IMR-90 (cell line): ENCODE data around the gene CACNA2D4. TPM values are rescaled to one million over a fixed set of nuclear protein-coding genes. Genes with fewer than 3 reads are reported as not detected.
A peak's percentile ranks its signal among the peaks of the same experiment; 100 is the strongest.

Source experiments
- ATAC-seq: fragments of 200-7000 bp; cut with Tn5 transposase; 2 replicates; pipeline ENCODE4 v1.9.1; 2020; ENCODE audit warnings: low read depth, mild to moderate bottlenecking, moderate library complexity
- BruUV-seq: library from RNA; stranded (reverse); fragments of 400-500 nt; replicated peaks from 2 replicates; lab custom pipeline; 2021; lab: Mats Ljungman, UMichigan
- CTCF ChIA-PET: fragments of 300-600 bp; formaldehyde crosslinking; extraction: SDS; loops from one replicate; lab custom pipeline; 2021; ENCODE audit warnings: antibody characterized with exemption; lab: Yijun Ruan, JAX
- POLR2A ChIA-PET: fragments of 300-600 bp; sonication (Branson Sonifier 250); formaldehyde crosslinking; loops from one replicate; lab custom pipeline; 2022; ENCODE audit warnings: antibody characterized with exemption; ENCODE audit not compliant: unreplicated experiment; lab: Charles Lee
- DNase-seq: peaks from one replicate; pipeline ENCODE4 v3.0.0; 2013
- H2AFZ ChIP-seq: replicated peaks from 2 replicates; pipeline ENCODE3; 2013; ENCODE audit warnings: low read length, mild to moderate bottlenecking; ENCODE audit not compliant: poor library complexity
- H2AK5ac ChIP-seq: 2 replicates; pipeline ENCODE4 v1.6.1; 2013; ENCODE audit warnings: low read depth, low read length, inconsistent platforms
- H2AK9ac ChIP-seq: replicated peaks from 2 replicates; pipeline ENCODE3; 2013; ENCODE audit warnings: mild to moderate bottlenecking, low read depth, low read length, moderate library complexity; ENCODE audit not compliant: poor library complexity
- H2BK120ac ChIP-seq: 2 replicates; pipeline ENCODE4 v1.6.1; 2013; ENCODE audit warnings: low read depth, low read length, inconsistent platforms
- H2BK15ac ChIP-seq: 3 replicates; pipeline ENCODE4 v1.6.1; 2013; ENCODE audit warnings: low read depth, low read length, inconsistent platforms
- H2BK20ac ChIP-seq: 2 replicates; pipeline ENCODE4 v1.6.1; 2013; ENCODE audit warnings: low read depth, mild to moderate bottlenecking, inconsistent platforms, low read length, moderate library complexity
- H2BK5ac ChIP-seq: 2 replicates; pipeline ENCODE4 v1.6.1; 2013; ENCODE audit warnings: mild to moderate bottlenecking, low read depth, low read length, inconsistent platforms; ENCODE audit not compliant: poor library complexity, severe bottlenecking
- H3K14ac ChIP-seq: replicated peaks from 2 replicates; pipeline ENCODE4 v1.6.1; 2013; ENCODE audit warnings: low read depth, low read length, inconsistent platforms
- H3K18ac ChIP-seq: 2 replicates; pipeline ENCODE4 v1.6.1; 2013; ENCODE audit warnings: low read depth, low read length, control low read depth
- H3K23ac ChIP-seq: 2 replicates; pipeline ENCODE4 v1.6.1; 2013; ENCODE audit warnings: low read depth, low read length, inconsistent platforms
- H3K27ac ChIP-seq: 2 replicates; pipeline ENCODE4 v1.5.1; 2013; ENCODE audit warnings: mild to moderate bottlenecking, control low read depth, low read length; ENCODE audit not compliant: insufficient read depth
- H3K27me3 ChIP-seq: 2 replicates; pipeline ENCODE4 v1.6.1; 2013; ENCODE audit warnings: low read length; ENCODE audit not compliant: control insufficient read depth, insufficient read depth
- H3K36me3 ChIP-seq: 2 replicates; pipeline ENCODE4 v1.6.1; 2013; ENCODE audit warnings: low read length, mixed read lengths; ENCODE audit not compliant: control insufficient read depth, insufficient read depth
- H3K4ac ChIP-seq: 2 replicates; pipeline ENCODE4 v1.6.1; 2013; ENCODE audit warnings: low read depth, low read length, inconsistent platforms
- H3K4me1 ChIP-seq: 2 replicates; pipeline ENCODE4 v1.6.1; 2013; ENCODE audit warnings: low read length, mixed read lengths; ENCODE audit not compliant: control insufficient read depth, insufficient read depth
- H3K4me2 ChIP-seq: 2 replicates; pipeline ENCODE4 v1.6.1; 2013; ENCODE audit warnings: low read depth, mild to moderate bottlenecking, control low read depth, low read length, moderate library complexity
- H3K4me3 ChIP-seq: 2 replicates; pipeline ENCODE4 v1.5.1; 2013; ENCODE audit warnings: low read depth, mild to moderate bottlenecking, control low read depth, low read length, moderate library complexity; ENCODE audit not compliant: insufficient read depth
- H3K56ac ChIP-seq: 2 replicates; pipeline ENCODE4 v1.6.1; 2013; ENCODE audit warnings: low read length, inconsistent platforms; ENCODE audit not compliant: insufficient read depth; ENCODE audit errors: extremely low read depth
- H3K79me1 ChIP-seq, 2 experiments: 2 replicates each; pipeline ENCODE4 v1.6.1; 2013; ENCODE audit warnings: low read length in 2 of 2, inconsistent platforms in 1 of 2, low read depth in 1 of 2
- H3K9ac ChIP-seq: 2 replicates; pipeline ENCODE4 v1.6.1; 2013; ENCODE audit warnings: low read depth, low read length, control low read depth
- H3K9me1 ChIP-seq: 2 replicates; pipeline ENCODE4 v1.6.1; 2013; ENCODE audit warnings: low read length, inconsistent platforms; ENCODE audit not compliant: insufficient read depth
- H3K9me3 ChIP-seq: 2 replicates; pipeline ENCODE4 v1.6.1; 2013; ENCODE audit warnings: low read length; ENCODE audit not compliant: control insufficient read depth, insufficient read depth
- H4K20me1 ChIP-seq: 2 replicates; pipeline ENCODE4 v1.6.1; 2013; ENCODE audit warnings: low read length, inconsistent platforms; ENCODE audit not compliant: insufficient read depth
- H4K5ac ChIP-seq: 2 replicates; pipeline ENCODE4 v1.6.1; 2013; ENCODE audit warnings: mild to moderate bottlenecking, low read depth, low read length, control low read depth
- H4K8ac ChIP-seq, 2 experiments: 2 replicates each; pipeline ENCODE4 v1.6.1; 2013; ENCODE audit warnings: low read depth in 2 of 2, low read length in 2 of 2, control low read depth in 1 of 2, inconsistent platforms in 1 of 2
- H4K91ac ChIP-seq: 2 replicates; pipeline ENCODE4 v1.6.1; 2013; ENCODE audit warnings: low read depth, low read length, inconsistent platforms; ENCODE audit not compliant: insufficient read depth
- CEBPB ChIP-seq: IDR thresholded peaks from 2 replicates; pipeline ENCODE4 v1.6.1; 2012; ENCODE audit warnings: low read depth, low read length, improper control_type of control experiment
- CHD1 ChIP-seq: IDR thresholded peaks from 2 replicates; pipeline ENCODE4 v1.6.1; 2012; ENCODE audit warnings: low read depth, low read length, improper control_type of control experiment
- CTCF ChIP-seq: conservative IDR thresholded peaks from 2 replicates; pipeline ENCODE4 v1.5.1; 2012; ENCODE audit warnings: mild to moderate bottlenecking, low read depth, low read length, improper control_type of control experiment
- MAFK ChIP-seq: IDR thresholded peaks from 2 replicates; pipeline ENCODE4 v1.6.1; 2012; ENCODE audit warnings: low read depth, low read length, improper control_type of control experiment
- MAZ ChIP-seq: IDR thresholded peaks from 2 replicates; pipeline ENCODE4 v1.6.1; 2012; ENCODE audit warnings: low read depth, mild to moderate bottlenecking, low read length, improper control_type of control experiment, moderate library complexity, borderline replicate concordance
- NFE2L2 ChIP-seq: fragments of 150-350 bp; IDR thresholded peaks from 2 replicates; pipeline ENCODE4 v1.6.1; 2016; ENCODE audit warnings: low read depth, mild to moderate bottlenecking, low read length
- POLR2A ChIP-seq: IDR thresholded peaks from 2 replicates; pipeline ENCODE4 v1.6.1; 2012; ENCODE audit warnings: mild to moderate bottlenecking, low read depth, low read length
- RAD21 ChIP-seq: IDR thresholded peaks from 2 replicates; pipeline ENCODE4 v1.6.1; 2012; ENCODE audit warnings: low read length, improper control_type of control experiment
- RCOR1 ChIP-seq: IDR thresholded peaks from 2 replicates; pipeline ENCODE4 v1.6.1; 2012; ENCODE audit warnings: mild to moderate bottlenecking, low read length, improper control_type of control experiment; ENCODE audit not compliant: insufficient replicate concordance
- SMC3 ChIP-seq: fragments of 150-350 bp; IDR thresholded peaks from 2 replicates; pipeline ENCODE4 v1.6.1; 2016; ENCODE audit warnings: low read depth, mild to moderate bottlenecking, antibody characterized with exemption, low read length, moderate library complexity
- USF2 ChIP-seq: fragments of 150-350 bp; IDR thresholded peaks from 2 replicates; pipeline ENCODE4 v1.6.1; 2017; ENCODE audit warnings: mild to moderate bottlenecking, antibody characterized with exemption, low read length, low read depth
- WGBS, 2 experiments: methylation state at CpG; one replicate each; pipeline versions ENCODE4 v1.1.5 to v1.1.7; 2013; ENCODE audit warnings: missing lambda C conversion rate in 2 of 2; ENCODE audit not compliant: insufficient read length in 1 of 2; ENCODE audit errors: extremely low coverage in 2 of 2; 5-methylcytosine and 5-hydroxymethylcytosine counted together
- dilution Hi-C: fragments of 300-500 bp; cut with HindIII; formaldehyde crosslinking; loops from one replicate; pipeline ENCODE4 v1.14.3; 2018; ENCODE audit warnings: low sequenced_read_pairs; ENCODE audit not compliant: unreplicated experiment
- in situ Hi-C: fragments of 300-500 bp; cut with MboI; formaldehyde crosslinking; loops from 3 replicates; pipeline ENCODE4 v1.14.3; 2019; ENCODE audit warnings: low sequenced_read_pairs, inconsistent platforms, mixed read lengths
- intact Hi-C: fragments of 100-400 bp; cut with micrococcal nuclease; formaldehyde crosslinking; loops from 2 replicates; pipeline ENCODE4 v1.10.0; 2022
- polyA plus RNA-seq, 3 experiments: library from polyadenylated mRNA; depleted of rRNA; stranded (reverse); fragments of >200 nt; gene quantifications; 2 replicates each; pipeline ENCODE4 v1.2.3, GENCODE V29; 2012; ENCODE audit warnings: low replicate concordance in 1 of 3
- total RNA-seq: library from RNA; depleted of rRNA; stranded (reverse); fragments of >200 nt; gene quantifications from 2 replicates; pipeline ENCODE4 v1.2.3, GENCODE V29; 2012

Gene CACNA2D4
- total and polyA plus RNA-seq, 2 of the 4 experiments (the other 2 are of a cell fraction) = 0.18 to 0.22 TPM

GRCh38 chr12:1790444-1790843, 128.0 kb downstream of the CACNA2D4 start:
- Histone ChIP-seq H3K14ac (no peak overlapping the region), H3K4me2 (no peak overlapping the region), H3K23ac (no peak overlapping the region), H3K27ac (no peak overlapping the region), H4K8ac (no peak overlapping the region), H3K4me3 (no peak overlapping the region), H2BK120ac (no peak overlapping the region), H3K4ac (no peak overlapping the region), H4K20me1 (0 out of 2 replicates have a peak, but pooled peaks cover 6% of the 10 kb centered on the region), H3K18ac (no peak overlapping the region), H2BK20ac (no peak overlapping the region), H2BK15ac (no peak overlapping the region), H4K91ac (no peak overlapping the region), H3K36me3 (peaks cover 10% of the 10 kb centered on the region), H3K79me1 (0 out of 4 replicates have a peak, but pooled peaks cover under 1 to 5% of the 10 kb centered on the region in 2 experiments), H2AK9ac (no peak overlapping the region), H4K5ac (no peak overlapping the region), H2BK5ac (no peak overlapping the region), H3K56ac (no peak overlapping the region), H2AFZ (no peak overlapping the region), H3K27me3 (no peaks in the 10 kb centered on the region), H3K9me3 (no peaks in the 10 kb centered on the region), H3K4me1 (no peaks in the 10 kb centered on the region), H3K9me1 (0 out of 2 replicates have a peak, but pooled peaks cover 2% of the 10 kb centered on the region), H3K9ac (no peak overlapping the region), H2AK5ac (0 out of 2 replicates have a peak overlapping the region, but pooled peaks have one; percentile 16)
- POLR2A ChIA-PET = no interaction called here
- DNase-seq (no peak), ATAC-seq (no peak)
- no CpG with 5 or more reads among the region's 7 CpGs for WGBS, 2 experiments
- dilution Hi-C loops (no loop called here), in situ Hi-C loops (loop anchor here (5.0 kb wide), 1 partner anchor 147 kb away; no protein-coding TSS in a partner anchor), intact Hi-C loops (loop anchor here (5.0 kb wide), 1 partner anchor 158 kb away; no protein-coding TSS in a partner anchor)
- CTCF ChIA-PET = interaction anchor here (1.3 to 2.8 kb wide), 5 partner anchors 8 to 155 kb away, joined by 4 to 11 read pairs (median 7); no protein-coding TSS in a partner anchor
- TF ChIP-seq NFE2L2 = no peak
- no peak for TF ChIP-seq MAZ
- no peak for TF ChIP-seq CEBPB
- TF ChIP-seq CHD1 = no peak
- no peak for TF ChIP-seq SMC3
- TF ChIP-seq RAD21 = no peak
- no peak for TF ChIP-seq CTCF
- no peak for TF ChIP-seq USF2
- no peak for TF ChIP-seq POLR2A
- TF ChIP-seq RCOR1 = no peak
- TF ChIP-seq MAFK = no peak
- no TSS peak for BruUV-seq
